ENCODE measurements around the gene MECR.

The MECR gene

GRCh38 chr1:29210278-29211085 lies 20.3 kb downstream of the MECR start:
- in situ Hi-C loops (cut with MboI; ENCODE audit: low sequenced_read_pairs) = no loop called here

DNA sequence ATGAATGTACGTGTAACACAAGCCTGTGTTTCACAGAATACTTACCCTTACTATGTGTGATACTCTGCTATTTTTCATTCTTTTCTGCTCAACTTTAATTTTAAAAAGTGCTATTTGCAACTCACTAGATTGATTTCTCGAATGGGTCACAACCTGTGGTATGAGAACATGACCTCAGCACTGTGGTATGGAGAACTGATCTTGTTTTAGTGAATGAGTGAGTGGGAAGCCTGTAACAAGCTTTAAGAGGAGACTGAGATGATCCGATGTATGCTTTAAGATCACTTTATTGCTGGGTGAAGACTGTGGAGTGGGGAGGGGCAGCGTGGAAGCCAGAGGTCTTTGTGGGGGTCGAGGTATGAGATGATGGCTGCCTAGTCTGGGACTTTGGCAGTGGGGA lies 21.6 kb downstream of the MECR start:
- in situ Hi-C loops (cut with MboI; ENCODE audit: low sequenced_read_pairs) = no loop called here

GRCh38 chr1:29208442-29208841 lies 22.3 kb downstream of the MECR start:
- in situ Hi-C loops (cut with MboI; ENCODE audit: low sequenced_read_pairs) = no loop called here

DNA sequence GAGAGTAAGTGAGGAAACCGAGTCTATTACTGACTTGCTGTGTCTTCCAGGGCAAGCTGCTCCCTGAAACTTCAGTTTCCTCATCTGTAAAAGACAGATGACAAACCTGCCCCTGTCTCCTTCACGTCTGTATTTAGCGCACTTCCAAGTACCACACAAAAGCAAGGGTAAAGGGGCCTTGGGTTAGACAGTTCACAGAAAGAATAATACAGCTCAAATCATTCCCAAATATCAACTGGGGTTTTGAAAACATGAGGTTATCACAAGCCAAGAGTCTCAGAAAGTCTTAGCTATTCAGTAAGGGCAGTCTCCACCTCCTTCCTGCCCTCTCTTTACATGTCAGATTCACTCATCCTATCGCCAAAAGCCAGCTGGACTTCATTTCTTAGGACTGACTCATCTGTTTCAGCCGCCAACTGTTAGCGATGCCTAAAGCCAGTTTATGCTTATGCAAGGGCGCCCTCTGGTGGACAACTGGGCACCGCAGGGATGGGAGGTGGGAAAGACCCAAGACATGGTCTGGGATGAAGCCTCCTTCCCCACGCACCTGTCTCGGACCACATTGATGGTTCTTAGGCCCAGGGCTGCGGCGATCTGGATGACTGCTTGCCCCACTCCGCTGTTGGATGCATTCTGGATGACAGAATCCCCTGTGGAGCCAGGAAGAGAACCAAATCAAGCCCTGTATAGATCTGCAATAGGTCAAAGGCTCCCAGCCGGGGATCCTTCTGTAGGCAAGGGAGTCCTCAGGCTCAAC lies 28.0 kb downstream of the MECR start:
- in situ Hi-C loops (cut with MboI; ENCODE audit: low sequenced_read_pairs) = no loop called here

- in situ Hi-C loops (cut with MboI; ENCODE audit: low sequenced_read_pairs) = no loop called here
These were observed 28.7 kb downstream of the MECR start for GRCh38 chr1:29202053-29202452.

DNA sequence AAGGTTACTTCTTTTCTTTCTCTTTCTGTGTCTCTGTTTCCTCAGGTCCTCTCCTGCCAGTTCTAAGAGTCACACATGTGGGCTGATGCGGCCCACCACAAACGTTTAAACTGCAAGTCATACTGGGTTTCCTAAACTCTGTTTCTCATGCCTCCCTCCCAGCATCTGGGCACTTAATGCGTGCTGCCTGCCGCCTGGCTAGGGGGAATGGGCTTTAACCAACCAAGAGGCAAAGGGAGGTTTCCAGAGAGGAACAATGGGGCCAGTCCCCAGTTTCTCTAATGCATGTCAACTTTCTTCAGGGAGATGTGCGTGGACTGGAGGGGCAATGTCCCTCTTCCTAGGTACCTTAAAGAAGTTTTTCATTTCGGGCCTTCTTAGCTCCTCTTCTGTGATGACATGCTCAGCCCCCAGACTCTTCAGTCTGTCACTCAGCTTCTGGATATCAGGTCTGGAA lies 29.1 kb downstream of the MECR start:
- in situ Hi-C loops (cut with MboI; ENCODE audit: low sequenced_read_pairs) = no loop called here

GRCh38 chr1:29200906-29201594 lies 29.7 kb downstream of the MECR start:
- in situ Hi-C loops (cut with MboI; ENCODE audit: low sequenced_read_pairs) = no loop called here

- in situ Hi-C loops (cut with MboI; ENCODE audit: low sequenced_read_pairs) = loop anchor here (10.0 kb wide), 1 partner anchor 313 kb away; no protein-coding TSS in a partner anchor
These were observed 32.7 kb downstream of the MECR start for GRCh38 chr1:29197993-29198392.

- in situ Hi-C loops (cut with MboI; ENCODE audit: low sequenced_read_pairs) = loop anchor here (10.0 kb wide), 1 partner anchor 313 kb away; no protein-coding TSS in a partner anchor
These were observed 33.2 kb downstream of the MECR start for GRCh38 chr1:29197590-29197924.

GRCh38 chr1:29196863-29197589 lies 33.7 kb downstream of the MECR start:
- in situ Hi-C loops (cut with MboI; ENCODE audit: low sequenced_read_pairs) = loop anchor here (10.0 kb wide), 1 partner anchor 312 kb away; no protein-coding TSS in a partner anchor

DNA sequence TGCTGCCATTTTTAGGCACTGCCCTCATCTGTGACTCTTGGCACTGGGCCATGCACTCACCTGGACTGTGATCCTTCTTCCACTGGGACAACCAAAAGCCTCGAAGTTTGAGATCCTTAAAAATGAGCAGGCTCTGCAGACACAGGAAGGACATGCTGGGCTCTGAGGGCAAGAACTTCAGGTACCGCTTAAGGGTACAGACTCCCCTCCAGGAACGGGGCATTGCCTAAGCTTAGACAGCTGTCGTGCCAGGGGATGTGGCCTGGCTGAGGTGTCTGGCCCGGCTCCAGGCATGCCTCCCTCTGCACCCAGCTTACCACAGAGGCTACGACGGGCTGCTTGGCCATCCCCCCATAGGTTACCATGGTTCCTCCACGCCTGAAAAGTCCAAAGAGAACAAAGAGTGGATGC lies 34.8 kb downstream of the MECR start:
- in situ Hi-C loops (cut with MboI; ENCODE audit: low sequenced_read_pairs) = loop anchor here (10.0 kb wide), 1 partner anchor 311 kb away; no protein-coding TSS in a partner anchor

GRCh38 chr1:29193879-29194455 lies 36.8 kb downstream of the MECR start:
- in situ Hi-C loops (cut with MboI; ENCODE audit: low sequenced_read_pairs) = loop anchor here (10.0 kb wide), 1 partner anchor 309 kb away; no protein-coding TSS in a partner anchor

- in situ Hi-C loops (cut with MboI; ENCODE audit: low sequenced_read_pairs) = loop anchor here (10.0 kb wide), 1 partner anchor 306 kb away; no protein-coding TSS in a partner anchor
These were observed 40.0 kb downstream of the MECR start for GRCh38 chr1:29190718-29191117.

GRCh38 chr1:29186707-29187106 lies 44.0 kb downstream of the MECR start:
- in situ Hi-C loops (cut with MboI; ENCODE audit: low sequenced_read_pairs) = no loop called here

- in situ Hi-C loops (cut with MboI; ENCODE audit: low sequenced_read_pairs) = no loop called here
These were observed 44.5 kb downstream of the MECR start for GRCh38 chr1:29186252-29186651.

GRCh38 chr1:29183287-29183686 lies 47.4 kb downstream of the MECR start:
- in situ Hi-C loops (cut with MboI; ENCODE audit: low sequenced_read_pairs) = no loop called here

- in situ Hi-C loops (cut with MboI; ENCODE audit: low sequenced_read_pairs) = no loop called here
These were observed 49.1 kb downstream of the MECR start, which contains the start of gene SRSF4 for GRCh38 chr1:29181413-29182225. Gene SRSF4 (minus strand): TSS chr1:29181900. CDS start chr1:29181752, 148 bp downstream.

GRCh38 chr1:29180497-29181412 lies 50.0 kb downstream of the MECR start:
- in situ Hi-C loops (cut with MboI; ENCODE audit: low sequenced_read_pairs) = no loop called here

Data from HL-60/S4 treated with retinoic acid at 250 ng/mL for 4 days and 3 days (cell line).